HUDEP-2 (cell line): ENCODE results near the gene EDA.

ENCODE experiments used
- DNase-seq, 76 experiments: peaks; one replicate each; lab custom pipeline; 2025; ENCODE audit not compliant: unreplicated experiment in 76 of 76; lab: John Stamatoyannopoulos, UW

EDA gene

GRCh38 chrX:70022616-70023015, 406.7 kb downstream of the EDA start:
- DNase-seq: no peak

GRCh38 chrX:70025464-70025863, 409.6 kb downstream of the EDA start:
- DNase-seq: no peak

GRCh38 chrX:70026112-70026850, 410.4 kb downstream of the EDA start:
- no peak for DNase-seq

GRCh38 chrX:70026851-70027200, 410.9 kb downstream of the EDA start:
- no peak for DNase-seq

- peak in 3 of 76 experiments; percentile 0 to 1 (median 1) for DNase-seq
These were observed 413.9 kb downstream of the EDA start for GRCh38 chrX:70029863-70030262.

- peak in 30 of 76 experiments; percentile 0 to 55 (median 14) for DNase-seq
These were observed 414.4 kb downstream of the EDA start for GRCh38 chrX:70030301-70030767.

- no peak for DNase-seq
These were observed 416.9 kb downstream of the EDA start for GRCh38 chrX:70032792-70033191.

- DNase-seq: peak in 17 of 76 experiments; percentile 0 to 20 (median 2)
These were observed 417.6 kb downstream of the EDA start for GRCh38 chrX:70033348-70034051.

GRCh38 chrX:70034646-70035045, 418.7 kb downstream of the EDA start:
- no peak for DNase-seq

- no peak for DNase-seq
These were observed 422.6 kb downstream of the EDA start for GRCh38 chrX:70038515-70038914.

- DNase-seq: no peak
These were observed 423.0 kb downstream of the EDA start for GRCh38 chrX:70038951-70039350.

GRCh38 chrX:70039758-70040157, 423.8 kb downstream of the EDA start:
- DNase-seq: no peak

- DNase-seq: no peak
These were observed 426.1 kb downstream of the EDA start for GRCh38 chrX:70041993-70042392.

GRCh38 chrX:70042399-70043371, 426.8 kb downstream of the EDA start:
- peak in 1 of 76 experiments; percentile 0 for DNase-seq

GRCh38 chrX:70043685-70044084, 427.8 kb downstream of the EDA start:
- DNase-seq: no peak

- DNase-seq: no peak
These were observed 428.8 kb downstream of the EDA start for GRCh38 chrX:70044541-70045245.

GRCh38 chrX:70046978-70047377, 431.1 kb downstream of the EDA start:
- DNase-seq: no peak

- no peak for DNase-seq
These were observed 433.5 kb downstream of the EDA start for GRCh38 chrX:70049406-70049805.

- no peak for DNase-seq
These were observed 434.0 kb downstream of the EDA start, which contains the start of gene AWAT2 for GRCh38 chrX:70049925-70050324. Gene AWAT2 (minus strand): TSS chrX:70049938. CDS start chrX:70049932, 6 bp downstream.

GRCh38 chrX:70052895-70053615, 437.1 kb downstream of the EDA start:
- no peak for DNase-seq
